Suprapubic skin (tissue), 3 donors: Measurements from ENCODE around the gene SBK2.

Experiments used
- CTCF ChIP-seq, 2 donors: fragments of 200-600 bp in 1 of 2; fragments of 450-650 bp in 1 of 2; sonication (generic) in 1 of 2; IDR thresholded peaks; one replicate each; pipeline ENCODE4 v1.5.1; 2016 to 2019; ENCODE audit warnings: antibody characterized with exemption in 2 of 2, mild to moderate bottlenecking in 1 of 2, moderate library complexity in 1 of 2
- EP300 ChIP-seq: sonication (generic); formaldehyde crosslinking; IDR thresholded peaks from one replicate; pipeline ENCODE4 v1.6.1; 2017; ENCODE audit warnings: antibody characterized with exemption

GRCh38 chr19:55581823-55582223 is 44.9 kb upstream of the SBK2 start:
- no peak for TF ChIP-seq CTCF (IDR thresholded peaks at IDR 0.05)
- TF ChIP-seq EP300: no peak
